Measurements from ENCODE around the gene GTF3C5.

The GTF3C5 gene

DNA sequence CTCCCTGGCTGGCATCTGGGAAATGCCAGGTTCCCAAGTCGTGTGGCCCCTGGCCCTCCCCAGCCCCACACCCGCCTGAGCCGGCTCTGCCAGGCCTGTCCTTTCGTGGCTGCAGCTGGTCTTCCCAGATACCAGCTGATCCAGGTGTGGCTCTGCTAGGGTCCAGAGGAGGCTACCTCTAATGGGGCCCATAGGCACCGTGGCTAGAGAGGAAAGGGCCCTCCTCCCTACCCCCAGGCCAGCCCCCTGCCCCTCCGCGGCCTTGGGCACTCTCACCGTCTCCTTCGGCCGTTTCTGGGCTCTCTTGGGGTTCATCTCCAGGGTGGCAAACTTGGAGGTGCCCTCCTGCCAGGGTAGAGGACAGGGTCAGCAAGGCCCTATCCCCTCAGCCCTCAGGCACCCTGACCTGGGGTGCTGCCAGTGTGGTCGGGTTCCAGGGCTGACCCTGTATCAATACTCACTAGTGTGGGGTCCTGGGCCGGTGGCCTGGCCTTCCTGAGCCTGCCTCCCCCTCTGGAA lies 73.2 kb downstream of the GTF3C5 start:
- no peak overlapping the region for H3K4me3 ChIP-seq (ENCODE audit: low read depth, low read length)
- in situ Hi-C loops (cut with HindIII; ENCODE audit: low sequenced_read_pairs): no loop called here
- TF ChIP-seq, protein P1, sequence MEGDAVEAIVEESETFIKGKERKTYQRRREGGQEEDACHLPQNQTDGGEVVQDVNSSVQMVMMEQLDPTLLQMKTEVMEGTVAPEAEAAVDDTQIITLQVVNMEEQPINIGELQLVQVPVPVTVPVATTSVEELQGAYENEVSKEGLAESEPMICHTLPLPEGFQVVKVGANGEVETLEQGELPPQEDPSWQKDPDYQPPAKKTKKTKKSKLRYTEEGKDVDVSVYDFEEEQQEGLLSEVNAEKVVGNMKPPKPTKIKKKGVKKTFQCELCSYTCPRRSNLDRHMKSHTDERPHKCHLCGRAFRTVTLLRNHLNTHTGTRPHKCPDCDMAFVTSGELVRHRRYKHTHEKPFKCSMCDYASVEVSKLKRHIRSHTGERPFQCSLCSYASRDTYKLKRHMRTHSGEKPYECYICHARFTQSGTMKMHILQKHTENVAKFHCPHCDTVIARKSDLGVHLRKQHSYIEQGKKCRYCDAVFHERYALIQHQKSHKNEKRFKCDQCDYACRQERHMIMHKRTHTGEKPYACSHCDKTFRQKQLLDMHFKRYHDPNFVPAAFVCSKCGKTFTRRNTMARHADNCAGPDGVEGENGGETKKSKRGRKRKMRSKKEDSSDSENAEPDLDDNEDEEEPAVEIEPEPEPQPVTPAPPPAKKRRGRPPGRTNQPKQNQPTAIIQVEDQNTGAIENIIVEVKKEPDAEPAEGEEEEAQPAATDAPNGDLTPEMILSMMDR (IDR thresholded peaks at IDR 0.05; ENCODE audit: low read depth, low read length, missing control alignments): no peak
- DNase-seq (ENCODE audit: low read depth): no peak

DNA sequence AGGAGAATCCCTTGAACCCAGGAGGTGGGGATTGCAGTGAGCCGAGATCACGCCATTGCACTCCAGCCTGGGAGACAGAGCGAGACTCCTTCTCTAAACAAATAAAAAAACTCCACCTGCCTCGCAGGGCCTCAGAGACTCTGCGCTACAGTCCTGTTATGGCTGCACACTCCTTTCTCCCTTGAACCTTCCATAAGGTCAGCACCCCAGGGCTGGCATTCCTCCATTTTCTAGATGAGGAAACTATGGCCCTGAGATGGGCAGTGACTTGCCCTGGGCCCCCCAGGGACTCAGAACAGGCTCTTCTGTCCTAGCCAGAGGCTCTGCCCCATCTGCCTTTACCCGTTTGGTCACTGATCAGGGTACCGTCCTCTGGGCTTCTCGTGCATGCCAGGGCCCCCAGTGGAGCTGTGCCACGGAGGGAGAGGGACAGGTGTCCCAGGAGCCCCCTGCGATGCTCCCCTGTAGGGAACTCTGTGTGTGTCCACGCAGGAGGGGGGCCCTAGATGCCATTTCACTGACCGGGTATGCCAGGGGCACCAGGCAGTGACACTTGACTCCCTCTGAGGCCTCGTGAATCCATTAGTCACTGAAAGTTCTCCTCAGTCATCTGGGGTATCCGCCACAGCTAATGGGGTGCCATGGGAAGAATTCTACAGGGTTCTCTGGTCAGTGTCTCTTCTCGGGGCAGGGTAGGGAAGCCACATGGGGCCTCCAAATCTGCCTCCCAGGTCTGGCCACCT lies 74.1 kb downstream of the GTF3C5 start:
- in situ Hi-C loops (cut with HindIII; ENCODE audit: low sequenced_read_pairs): no loop called here
- no peak for DNase-seq (ENCODE audit: low read depth)
- TF ChIP-seq, protein P1 (IDR thresholded peaks at IDR 0.05; ENCODE audit: low read depth, low read length, missing control alignments): no peak
- no peak overlapping the region for H3K4me3 ChIP-seq (ENCODE audit: low read depth, low read length)

DNA sequence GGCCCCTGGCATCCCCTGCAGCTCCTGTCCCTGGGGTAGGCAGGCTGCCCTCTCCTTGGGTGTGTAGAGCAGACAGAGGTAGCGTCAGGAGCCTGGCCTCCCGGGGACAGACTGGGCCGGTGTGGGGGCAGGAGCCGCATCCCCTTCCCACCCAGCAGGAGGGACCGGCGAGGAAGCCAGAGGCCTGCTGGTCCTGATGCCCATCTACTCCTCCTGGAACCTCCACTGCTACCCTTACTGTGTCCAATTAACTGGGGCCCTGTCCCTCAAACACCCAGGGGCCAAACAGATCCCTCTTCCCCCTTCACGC lies 74.6 kb downstream of the GTF3C5 start:
- TF ChIP-seq, protein P1 (IDR thresholded peaks at IDR 0.05; ENCODE audit: low read depth, low read length, missing control alignments): no peak
- DNase-seq (ENCODE audit: low read depth): no peak
- H3K4me3 ChIP-seq (ENCODE audit: low read depth, low read length): no peak overlapping the region
- in situ Hi-C loops (cut with HindIII; ENCODE audit: low sequenced_read_pairs): no loop called here

DNA sequence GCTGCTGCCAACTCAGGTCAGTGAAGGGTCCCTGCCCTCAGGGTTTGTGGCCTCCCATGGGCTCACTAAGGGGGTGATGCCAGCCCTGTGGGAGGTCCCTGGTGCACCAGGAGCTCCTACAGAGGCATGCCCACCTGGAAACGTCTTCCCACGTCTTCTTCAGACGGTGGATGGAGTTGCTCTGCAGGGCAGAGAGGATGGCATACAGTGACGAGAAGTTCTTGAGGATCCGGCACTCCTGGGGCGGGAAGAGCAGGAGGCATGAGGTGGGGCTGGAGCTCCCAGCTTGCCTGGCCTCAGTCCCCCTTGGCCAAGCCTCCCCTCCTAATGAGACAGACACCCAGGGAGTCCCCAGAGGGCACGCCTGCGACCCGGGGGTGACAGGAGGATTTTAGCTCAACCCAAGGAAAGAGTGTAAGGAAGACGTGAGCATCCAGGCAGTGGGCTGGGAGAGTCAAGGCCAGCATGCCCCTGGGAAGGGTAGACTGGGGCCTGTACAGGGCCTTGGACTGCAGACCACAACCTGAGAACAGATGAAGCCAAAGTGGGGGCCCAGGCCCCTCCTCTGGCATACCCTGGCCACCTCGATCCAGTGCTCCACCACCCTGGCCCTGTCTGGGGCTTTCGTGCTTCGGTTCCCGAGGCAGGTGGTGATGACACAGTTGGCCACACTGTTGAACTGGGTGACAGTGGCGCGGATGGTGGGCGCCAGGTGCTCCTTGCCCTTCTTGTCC lies 75.9 kb downstream of the GTF3C5 start:
- no peak overlapping the region for H3K4me3 ChIP-seq (ENCODE audit: low read depth, low read length)
- TF ChIP-seq, protein P1 (IDR thresholded peaks at IDR 0.05; ENCODE audit: low read depth, low read length, missing control alignments): no peak
- in situ Hi-C loops (cut with HindIII; ENCODE audit: low sequenced_read_pairs): no loop called here
- no peak for DNase-seq (ENCODE audit: low read depth)

DNA sequence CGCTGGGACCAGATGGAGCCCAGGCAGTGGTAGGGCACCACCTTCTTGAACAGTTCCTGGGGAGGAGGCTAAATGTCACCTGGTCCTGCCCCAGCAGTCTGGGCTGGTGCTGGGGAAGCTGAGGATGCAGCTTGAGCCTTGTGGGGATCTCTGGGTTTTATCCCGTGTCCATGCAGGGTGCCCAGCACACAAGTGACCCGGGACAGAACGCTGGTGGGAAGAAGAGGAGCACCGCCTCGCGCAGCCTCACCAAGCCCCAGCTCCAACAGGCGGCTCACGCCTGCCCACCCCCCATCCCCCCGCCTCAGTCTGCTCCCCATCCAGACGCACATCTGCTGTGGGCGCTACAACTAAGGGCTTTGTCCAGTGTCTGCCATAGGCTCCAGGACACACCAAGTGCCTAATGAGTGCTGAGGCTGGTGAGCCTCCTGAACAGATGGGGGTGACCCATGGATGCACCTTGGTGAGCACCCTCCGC lies 76.5 kb downstream of the GTF3C5 start:
- in situ Hi-C loops (cut with HindIII; ENCODE audit: low sequenced_read_pairs): no loop called here

More for the DNA sequence above, 76.5 kb downstream of the GTF3C5 start:
- DNase-seq (ENCODE audit: low read depth): no peak
- no peak overlapping the region for H3K4me3 ChIP-seq (ENCODE audit: low read depth, low read length)
- TF ChIP-seq, protein P1 (IDR thresholded peaks at IDR 0.05; ENCODE audit: low read depth, low read length, missing control alignments): no peak

All from astrocyte of the cerebellum (primary cell).